Tibial artery (tissue), 4 donors: ENCODE data around the gene ALDH1A1.

ENCODE experiments used
- DNase-seq, 2 donors: peaks; one replicate each; pipeline ENCODE4 v3.0.0-alpha.2; 2019
- H3K27ac ChIP-seq, 2 donors: fragments of 200-600 bp; sonication (generic) in 1 of 2; 1 replicate in 1 of 2; 2 replicates in 1 of 2; pipeline ENCODE4 v1.5.1; 2018 to 2019; ENCODE audit warnings: mild to moderate bottlenecking in 1 of 2
- H3K27me3 ChIP-seq, 2 donors: fragments of 200-600 bp; sonication (generic) in 1 of 2; one replicate each; pipeline versions ENCODE4 v1.5.1 to v1.6.0; 2016 to 2019
- H3K36me3 ChIP-seq, 3 donors: fragments of 200-600 bp; sonication (generic) in 2 of 3; one replicate each; pipeline ENCODE4 v1.5.1; 2016 to 2019; ENCODE audit warnings: mild to moderate bottlenecking in 2 of 3
- H3K4me1 ChIP-seq, 4 donors: fragments of 200-600 bp; sonication (generic) in 2 of 4; 1 replicate in 3 of 4; 2 replicates in 1 of 4; pipeline ENCODE4 v1.5.1; 2016 to 2019
- H3K4me3 ChIP-seq, 2 donors: fragments of 200-600 bp; sonication (generic) in 1 of 2; 1 replicate in 1 of 2; 2 replicates in 1 of 2; pipeline ENCODE4 v1.5.1; 2018 to 2019; ENCODE audit warnings: mild to moderate bottlenecking in 2 of 2
- H3K9me3 ChIP-seq, 3 donors: fragments of 200-600 bp; sonication (generic) in 1 of 3; one replicate each; pipeline ENCODE4 v1.5.1; 2016 to 2019
- intact Hi-C: fragments of 100-400 bp; cut with DNase I; formaldehyde crosslinking; loops from one replicate; pipeline ENCODE4 v1.15.0; 2023; ENCODE audit warnings: low total_unique reads
- TF ChIP-seq, protein P1 (sequence below), 2 experiments: fragments of 200-600 bp in 1 of 2; fragments of 450-650 bp in 1 of 2; IDR thresholded peaks; one replicate each; pipeline ENCODE4 v1.5.1; 2017 to 2019; ENCODE audit warnings: antibody characterized with exemption in 2 of 2, mild to moderate bottlenecking in 1 of 2, moderate library complexity in 1 of 2

Gene ALDH1A1

DNA sequence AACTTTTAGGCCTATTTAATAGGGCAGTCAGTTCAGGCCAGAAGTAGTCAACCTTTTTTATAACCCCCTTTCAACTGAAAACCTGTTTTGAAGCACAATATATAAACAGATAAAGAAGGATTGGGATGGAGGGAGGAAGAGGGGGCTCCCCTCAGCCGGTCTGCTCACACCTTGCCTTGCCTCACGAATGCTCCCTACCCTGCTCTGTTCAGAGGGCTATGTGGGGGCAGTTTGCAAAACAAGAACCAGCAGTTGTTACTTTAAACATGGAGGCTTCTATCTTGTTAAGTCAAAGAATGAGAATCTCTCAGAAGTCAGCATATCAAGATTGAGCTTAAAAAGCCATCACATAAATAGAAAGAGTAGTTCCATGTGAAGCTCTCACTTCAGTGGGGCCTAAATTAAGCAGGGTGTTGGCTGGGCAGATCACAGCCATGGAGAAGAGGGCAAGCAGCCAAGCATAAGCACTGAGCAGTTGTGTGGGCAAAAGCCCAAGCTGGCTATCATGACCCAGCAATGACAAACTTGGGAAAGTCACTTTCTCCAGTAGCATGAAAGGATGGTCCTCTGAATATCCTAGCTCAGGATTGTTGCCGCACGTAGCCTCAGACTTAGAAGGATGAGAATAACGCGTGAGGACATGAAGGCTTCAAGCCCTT, 70.6 kb downstream of the ALDH1A1 start:
- H3K36me3 ChIP-seq: no peaks in the 10 kb centered on the region
- H3K27ac ChIP-seq: peak overlapping the region; percentile 57 to 63
- TF ChIP-seq, protein P1, sequence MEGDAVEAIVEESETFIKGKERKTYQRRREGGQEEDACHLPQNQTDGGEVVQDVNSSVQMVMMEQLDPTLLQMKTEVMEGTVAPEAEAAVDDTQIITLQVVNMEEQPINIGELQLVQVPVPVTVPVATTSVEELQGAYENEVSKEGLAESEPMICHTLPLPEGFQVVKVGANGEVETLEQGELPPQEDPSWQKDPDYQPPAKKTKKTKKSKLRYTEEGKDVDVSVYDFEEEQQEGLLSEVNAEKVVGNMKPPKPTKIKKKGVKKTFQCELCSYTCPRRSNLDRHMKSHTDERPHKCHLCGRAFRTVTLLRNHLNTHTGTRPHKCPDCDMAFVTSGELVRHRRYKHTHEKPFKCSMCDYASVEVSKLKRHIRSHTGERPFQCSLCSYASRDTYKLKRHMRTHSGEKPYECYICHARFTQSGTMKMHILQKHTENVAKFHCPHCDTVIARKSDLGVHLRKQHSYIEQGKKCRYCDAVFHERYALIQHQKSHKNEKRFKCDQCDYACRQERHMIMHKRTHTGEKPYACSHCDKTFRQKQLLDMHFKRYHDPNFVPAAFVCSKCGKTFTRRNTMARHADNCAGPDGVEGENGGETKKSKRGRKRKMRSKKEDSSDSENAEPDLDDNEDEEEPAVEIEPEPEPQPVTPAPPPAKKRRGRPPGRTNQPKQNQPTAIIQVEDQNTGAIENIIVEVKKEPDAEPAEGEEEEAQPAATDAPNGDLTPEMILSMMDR (IDR thresholded peaks at IDR 0.05): no peak
- no peaks in the 10 kb centered on the region for H3K27me3 ChIP-seq
- no peak overlapping the region for H3K4me3 ChIP-seq
- DNase-seq: peak; percentile 36 to 79
- H3K9me3 ChIP-seq: no peaks in the 10 kb centered on the region
- H3K4me1 ChIP-seq: peaks cover 0 to 13% (median 7%) of the 10 kb centered on the region in 4 donors
- intact Hi-C loops: no loop called here

DNA sequence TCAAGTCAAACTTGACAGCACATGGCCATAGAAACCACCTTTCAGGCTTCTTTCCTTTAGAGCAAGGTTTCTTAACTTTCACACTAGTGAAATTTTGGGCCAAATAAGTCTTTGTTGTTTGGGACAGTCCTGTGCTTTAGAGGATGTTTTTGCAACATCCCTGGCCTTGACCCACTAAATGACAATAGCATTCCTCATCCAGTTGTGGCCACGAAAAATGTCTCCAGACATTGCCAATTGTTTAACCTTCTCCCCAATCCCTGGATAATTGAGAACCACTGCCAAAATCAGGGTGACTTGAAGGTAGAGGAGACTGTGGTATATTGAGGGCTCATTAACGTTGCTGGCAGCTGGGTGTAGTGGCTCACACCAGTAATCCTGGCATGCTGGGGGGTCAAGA, 72.0 kb downstream of the ALDH1A1 start:
- Histone ChIP-seq H3K27me3 (no peaks in the 10 kb centered on the region), H3K27ac (peak overlapping the region in 1 of 2 donors; percentile 57), H3K4me1 (peaks cover 0 to 13% (median 7%) of the 10 kb centered on the region in 4 donors), H3K4me3 (no peak overlapping the region), H3K36me3 (no peaks in the 10 kb centered on the region), H3K9me3 (no peaks in the 10 kb centered on the region)
- TF ChIP-seq, protein P1 (IDR thresholded peaks at IDR 0.05): no peak
- no peak for DNase-seq
- intact Hi-C loops: no loop called here

DNA sequence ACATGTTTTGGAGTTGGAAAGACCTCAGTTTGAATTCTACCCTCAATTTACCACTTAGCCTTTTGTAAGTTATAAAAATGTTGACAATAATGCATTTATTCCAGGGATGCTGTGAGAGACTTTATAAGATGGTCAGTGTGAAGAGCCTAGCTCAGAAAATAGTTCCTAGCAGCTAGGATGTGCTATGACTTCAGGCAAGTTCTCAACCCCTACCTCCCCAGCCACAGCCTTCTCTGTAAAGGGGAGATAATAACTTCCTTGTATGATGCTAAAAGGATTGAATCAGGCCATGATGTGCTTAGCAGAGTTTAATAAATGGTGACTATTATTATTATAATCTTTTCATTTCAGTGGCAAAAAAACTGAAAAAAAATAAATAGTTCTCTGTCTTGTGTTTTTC, 77.6 kb downstream of the ALDH1A1 start:
- Histone ChIP-seq H3K9me3 (no peaks in the 10 kb centered on the region), H3K27ac (no peak overlapping the region), H3K4me3 (no peak overlapping the region), H3K4me1 (peaks cover 0 to 41% (median 22%) of the 10 kb centered on the region in 4 donors), H3K36me3 (no peaks in the 10 kb centered on the region), H3K27me3 (no peaks in the 10 kb centered on the region)
- intact Hi-C loops: no loop called here
- no peak for DNase-seq
- TF ChIP-seq, protein P1 (IDR thresholded peaks at IDR 0.05): no peak

DNA sequence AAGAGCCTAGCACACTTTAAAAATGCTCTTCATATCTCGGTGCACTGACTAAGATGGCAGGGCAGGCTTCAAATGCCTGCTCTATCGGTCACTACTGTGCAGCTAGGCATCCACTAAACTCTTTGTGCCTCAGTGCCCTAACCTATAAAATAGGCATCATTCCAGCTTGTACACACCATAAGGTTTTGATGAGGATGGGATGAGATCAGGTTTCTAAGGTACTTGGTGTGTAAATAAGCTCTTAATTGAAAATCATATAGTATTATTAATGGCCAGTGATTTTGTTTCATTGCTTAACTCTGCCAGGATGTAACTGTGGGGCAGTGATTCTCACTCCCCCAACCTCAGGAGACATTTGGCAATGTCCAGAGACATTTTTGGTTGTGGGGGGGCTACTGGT, 78.5 kb downstream of the ALDH1A1 start:
- H3K4me1 ChIP-seq: peaks cover 0 to 41% (median 22%) of the 10 kb centered on the region in 4 donors
- H3K27ac ChIP-seq: peak overlapping the region in 1 of 2 donors; percentile 37
- H3K9me3 ChIP-seq: no peaks in the 10 kb centered on the region
- no peaks in the 10 kb centered on the region for H3K27me3 ChIP-seq
- H3K4me3 ChIP-seq: no peak overlapping the region
- DNase-seq: no peak
- intact Hi-C loops: no loop called here
- H3K36me3 ChIP-seq: no peaks in the 10 kb centered on the region
- TF ChIP-seq, protein P1 (IDR thresholded peaks at IDR 0.05): no peak

DNA sequence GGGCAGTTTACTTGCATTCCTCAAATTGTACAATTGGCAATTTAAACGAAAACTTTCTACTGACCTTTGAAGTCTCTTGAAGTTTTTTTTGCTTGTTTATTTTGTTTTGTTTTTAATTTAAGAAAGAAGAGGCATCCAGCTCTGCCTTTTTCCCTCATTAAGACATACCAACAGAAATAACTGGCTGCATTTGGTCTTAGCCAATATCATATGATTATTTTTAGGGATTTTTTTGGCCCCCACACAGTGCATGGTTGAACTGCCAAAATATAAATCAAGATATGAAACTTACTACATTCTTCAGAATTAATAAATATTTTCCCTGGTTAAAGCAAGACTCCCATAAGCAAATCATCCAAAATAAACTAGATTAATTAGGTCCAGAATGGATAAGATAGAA, 79.4 kb downstream of the ALDH1A1 start:
- Histone ChIP-seq H3K4me3 (no peak overlapping the region), H3K27me3 (no peaks in the 10 kb centered on the region), H3K27ac (peak overlapping the region in 1 of 2 donors; percentile 37), H3K4me1 (peaks cover 0 to 41% (median 22%) of the 10 kb centered on the region in 4 donors), H3K36me3 (no peaks in the 10 kb centered on the region), H3K9me3 (no peaks in the 10 kb centered on the region)
- intact Hi-C loops: no loop called here
- TF ChIP-seq, protein P1 (IDR thresholded peaks at IDR 0.05): no peak
- no peak for DNase-seq
